GM21576 (cell line): ENCODE results near the gene ETDC.
"Not testable (repeated sequence)": the region's sequence is repeated elsewhere in the genome, so short reads cannot be mapped to it uniquely, and the experiment has no call there.

Experiments
- ATAC-seq: cut with Tn5 transposase; IDR thresholded peaks from one replicate; pipeline ENCODE4 v1.9.1; 2021; ENCODE audit warnings: mild to moderate bottlenecking, moderate library complexity; ENCODE audit not compliant: unreplicated experiment

The ETDC gene

DNA sequence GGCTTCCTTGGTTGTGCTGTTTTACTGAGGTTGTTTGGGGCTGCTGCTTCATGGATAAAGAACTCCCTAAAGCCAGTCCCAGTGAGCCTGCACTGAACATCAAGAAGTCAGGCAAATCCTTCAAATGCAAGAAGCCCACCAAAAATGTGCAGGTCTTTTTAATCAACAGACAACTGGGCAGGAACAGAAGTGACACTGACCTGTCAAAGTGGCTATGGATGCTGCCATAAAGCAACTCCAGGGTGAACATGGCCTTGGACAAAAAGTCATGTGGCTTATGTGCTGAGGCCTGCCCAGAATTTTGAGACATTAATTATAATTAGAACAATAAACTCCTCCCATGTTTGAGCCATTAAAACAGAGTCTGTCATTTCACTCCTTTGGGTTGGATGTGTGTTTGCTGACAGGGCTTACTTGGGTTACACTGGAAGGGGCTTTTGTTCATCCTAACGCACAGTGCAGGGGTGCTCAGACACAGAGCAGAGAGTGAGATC is at the start of gene ETDC:
Gene ETDC, plus strand, starts transcription at position 51 of the 494 bp plus-strand sequence. Its CDS starts 0 bp downstream, at position 51.
- ATAC-seq = no peak

DNA sequence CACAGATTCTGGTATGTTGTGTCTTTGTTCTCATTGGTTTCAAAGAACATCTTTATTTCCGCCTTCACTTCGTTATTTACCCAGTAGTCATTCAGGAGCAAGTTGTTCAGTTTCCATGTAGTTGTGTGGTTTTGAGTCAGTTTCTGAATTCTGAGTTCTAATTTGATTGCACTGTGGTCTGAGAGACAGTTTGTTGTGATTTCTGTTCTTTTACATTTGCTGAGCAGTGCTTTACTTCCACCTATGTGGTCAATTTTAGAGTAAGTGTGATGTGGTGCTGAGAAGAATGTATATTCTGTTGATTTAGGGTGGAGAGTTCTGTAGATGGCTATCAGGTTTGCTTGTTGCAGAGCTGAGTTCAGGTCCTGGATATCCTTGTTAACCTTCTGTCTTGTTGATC is 48.3 kb upstream of the ETDC start:
- not testable (repeated sequence) for ATAC-seq

DNA sequence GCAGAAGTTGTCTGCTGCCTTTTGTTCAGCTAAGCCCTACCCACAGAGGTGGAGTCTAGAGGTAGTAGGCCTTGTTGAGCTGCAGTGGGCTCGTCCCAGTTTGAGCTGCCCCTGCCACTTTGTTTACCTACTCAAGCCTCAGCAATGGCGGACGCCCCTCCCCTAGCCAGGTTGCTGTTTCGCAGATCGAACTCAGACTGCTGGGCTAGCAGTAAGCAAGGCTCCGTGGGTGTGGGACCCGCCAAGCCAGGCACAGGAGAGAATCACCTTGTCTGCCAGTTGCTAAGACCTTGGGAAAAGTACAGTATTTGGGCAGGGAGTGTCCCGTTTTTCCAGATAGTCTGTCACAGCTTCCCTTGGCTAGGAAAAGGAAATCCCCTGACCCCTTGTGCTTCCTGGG is 45.9 kb upstream of the ETDC start:
- ATAC-seq = not testable (repeated sequence)

DNA sequence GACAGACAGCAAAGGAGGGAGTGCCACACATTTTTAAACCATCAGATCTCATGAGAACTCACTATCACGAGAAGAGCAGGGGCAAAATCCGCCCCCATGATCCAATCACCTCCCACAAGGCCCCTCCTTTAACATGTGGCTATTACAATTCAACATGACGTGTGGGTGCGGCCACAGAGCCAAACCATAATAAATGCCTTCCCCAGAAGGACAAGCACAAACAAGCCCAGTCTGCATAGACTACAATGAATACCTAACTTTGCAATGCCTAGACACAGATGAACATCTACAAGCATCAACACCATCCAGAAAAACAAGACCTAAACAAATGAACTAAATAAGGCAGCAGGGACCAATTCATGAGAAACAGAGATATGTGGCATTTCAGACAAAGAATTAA is 45.1 kb upstream of the ETDC start:
- ATAC-seq = no peak

DNA sequence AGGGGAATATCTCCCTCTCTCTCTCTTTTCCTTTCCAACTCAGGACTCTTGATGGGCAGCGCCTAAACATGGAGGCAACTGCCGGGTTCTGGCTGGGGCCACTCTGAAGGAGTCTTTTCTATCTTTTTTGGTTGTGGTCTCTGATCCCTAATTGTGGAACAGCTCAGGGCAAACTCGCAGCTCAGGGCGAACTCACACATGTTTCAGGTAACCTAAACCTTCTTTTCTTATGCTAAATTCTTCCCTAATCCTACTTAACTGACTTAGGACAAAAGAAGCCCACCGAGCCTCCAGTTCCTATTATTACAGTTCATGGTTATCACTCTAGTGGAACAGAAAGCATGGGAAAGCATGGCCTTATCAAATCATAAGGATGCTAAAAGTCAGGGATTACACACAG is 36.1 kb upstream of the ETDC start:
- no peak for ATAC-seq

DNA sequence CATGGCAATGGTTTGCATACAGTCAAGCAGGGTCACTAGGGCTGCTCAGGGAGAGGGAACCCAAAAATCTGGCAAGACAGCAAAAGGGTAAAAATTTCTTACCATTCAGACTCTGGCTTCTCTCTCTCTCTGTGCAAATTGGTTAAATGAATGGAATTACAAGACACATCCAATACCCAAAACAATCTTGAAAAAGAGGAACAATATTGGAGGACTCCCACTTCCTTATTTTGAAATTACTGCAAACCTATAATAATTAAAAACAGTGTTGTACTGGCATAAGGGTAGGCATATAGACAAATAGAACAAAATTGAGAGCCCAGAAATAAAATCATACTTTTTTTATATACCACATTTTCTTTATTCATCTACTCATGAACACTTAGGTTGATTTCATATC is 33.3 kb upstream of the ETDC start:
- no peak for ATAC-seq

DNA sequence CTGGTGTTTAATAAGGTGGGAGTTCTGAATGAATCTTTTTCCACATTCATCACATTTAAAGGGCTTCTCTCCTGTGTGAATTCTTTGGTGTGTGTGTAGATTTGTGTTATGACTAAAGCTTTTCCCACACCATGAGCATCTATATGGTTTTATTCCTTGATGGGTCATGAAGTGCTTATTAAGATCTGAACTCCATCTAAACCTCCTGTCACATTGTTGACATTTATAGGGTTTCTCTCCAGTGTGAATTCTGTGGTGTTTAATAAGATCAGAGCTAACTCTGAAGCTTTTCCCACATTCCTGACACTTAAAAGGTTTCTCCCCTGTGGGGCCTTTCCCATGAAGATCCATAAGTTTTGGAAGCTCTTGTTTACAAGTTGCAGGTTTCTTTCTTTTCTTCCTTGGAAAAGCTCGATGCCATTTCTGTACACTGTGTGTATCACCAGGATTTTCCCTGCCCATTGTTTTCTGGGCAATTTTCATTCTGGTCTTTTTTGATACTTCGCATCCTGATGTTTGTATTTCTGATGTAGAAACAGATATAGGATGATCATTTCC is 21.9 kb upstream of the ETDC start:
- ATAC-seq = no peak

DNA sequence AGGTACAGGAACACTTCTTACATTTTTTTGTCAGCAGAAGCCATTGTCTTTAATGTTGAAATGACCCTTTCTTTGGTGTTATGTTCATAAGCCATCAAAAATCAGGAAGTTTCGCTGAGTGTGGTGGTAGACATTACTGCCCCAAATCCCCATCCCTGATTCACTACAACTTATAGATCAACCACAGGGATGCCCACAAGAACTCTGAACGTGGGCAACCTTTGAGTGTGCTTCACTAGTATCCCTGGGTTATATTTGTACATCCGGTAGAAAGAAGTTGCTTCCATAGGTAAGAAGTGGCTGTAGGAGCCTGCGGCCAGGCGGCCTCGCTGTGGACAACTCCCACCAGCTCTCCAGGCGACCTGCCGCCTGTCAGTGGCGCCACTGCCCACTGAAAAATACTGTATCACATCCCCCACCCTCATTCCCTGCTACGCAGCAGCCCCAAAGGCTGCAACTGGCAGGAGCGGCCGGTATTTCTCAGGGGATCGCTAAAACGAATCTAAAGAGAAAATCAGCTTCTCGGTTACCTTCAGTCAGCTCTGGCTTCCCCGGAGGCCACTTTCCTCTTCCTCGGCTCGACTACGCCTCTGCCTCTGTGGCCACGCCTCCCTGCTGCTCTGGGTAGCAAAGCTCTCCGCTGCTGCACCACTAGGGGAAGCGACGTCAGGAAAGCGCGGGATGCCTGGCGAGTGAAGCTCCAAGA is 13.9 kb upstream of the ETDC start:
- ATAC-seq = peak; percentile 98

DNA sequence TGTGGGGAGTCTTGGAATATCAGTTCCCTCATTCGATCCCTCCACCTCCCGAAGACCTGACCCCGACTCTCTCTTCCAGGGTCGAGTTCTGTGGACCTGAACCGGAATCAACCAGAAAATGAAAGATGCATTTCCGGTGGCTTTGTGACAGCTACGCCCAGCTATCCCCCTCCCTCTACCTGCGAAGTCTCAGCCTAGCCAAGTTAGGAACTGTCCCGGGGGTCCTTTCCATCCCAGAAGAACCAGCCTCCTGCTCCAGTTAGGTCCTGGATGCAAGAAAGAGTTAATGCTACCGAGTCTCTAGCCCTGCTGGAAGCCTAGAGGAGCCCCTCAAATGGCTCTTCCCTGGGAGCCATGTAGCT is 13.4 kb upstream of the ETDC start:
- ATAC-seq = peak; percentile 51

DNA sequence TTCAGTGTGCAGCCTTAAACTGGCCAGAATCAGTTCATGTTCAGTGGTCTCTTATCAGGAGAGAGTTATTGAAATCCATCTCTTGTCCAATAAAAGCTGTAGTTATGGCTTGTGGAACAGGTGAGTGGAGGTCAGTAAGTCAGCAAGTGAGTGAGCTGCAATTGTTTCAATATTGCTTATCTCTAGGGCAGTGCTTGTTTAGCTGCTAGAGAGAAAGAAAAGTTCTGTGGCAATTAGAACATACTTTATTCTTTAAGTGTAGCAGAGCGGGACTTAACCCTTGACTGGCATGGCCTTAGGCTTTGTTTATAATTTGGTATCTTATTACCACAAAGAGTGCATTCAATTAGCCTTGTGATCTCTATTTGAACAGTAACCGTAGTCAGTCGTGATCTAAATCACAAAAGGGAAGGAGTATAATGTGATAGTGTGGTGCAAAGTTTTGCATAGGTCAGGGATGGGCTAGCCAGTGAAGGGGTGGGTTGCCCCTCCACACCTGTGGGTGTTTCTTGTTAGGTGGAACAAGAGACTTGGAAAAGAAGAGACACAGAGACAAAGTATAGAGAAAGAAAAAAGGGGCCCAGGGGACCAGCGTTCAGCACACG is 6.9 kb upstream of the ETDC start:
- ATAC-seq = no peak

DNA sequence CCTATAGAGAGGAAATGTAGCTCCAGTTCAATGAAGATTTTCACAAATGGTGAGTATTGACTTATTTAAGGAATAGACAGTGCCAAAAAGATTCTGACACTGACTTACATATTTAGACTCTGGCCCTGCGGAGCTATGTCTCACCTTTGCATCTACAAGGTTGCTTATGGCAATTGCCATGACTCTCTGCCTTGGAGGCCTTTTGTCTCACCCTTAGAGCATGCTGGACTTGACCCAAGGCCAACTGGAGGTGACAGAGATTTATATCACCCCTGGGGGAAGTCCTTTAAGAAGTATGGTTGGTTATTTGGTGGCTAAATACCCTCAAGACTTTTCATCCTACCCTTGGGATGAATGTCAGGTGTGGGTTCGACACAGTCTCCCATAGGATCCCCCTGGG is 4.5 kb upstream of the ETDC start:
- ATAC-seq = no peak

DNA sequence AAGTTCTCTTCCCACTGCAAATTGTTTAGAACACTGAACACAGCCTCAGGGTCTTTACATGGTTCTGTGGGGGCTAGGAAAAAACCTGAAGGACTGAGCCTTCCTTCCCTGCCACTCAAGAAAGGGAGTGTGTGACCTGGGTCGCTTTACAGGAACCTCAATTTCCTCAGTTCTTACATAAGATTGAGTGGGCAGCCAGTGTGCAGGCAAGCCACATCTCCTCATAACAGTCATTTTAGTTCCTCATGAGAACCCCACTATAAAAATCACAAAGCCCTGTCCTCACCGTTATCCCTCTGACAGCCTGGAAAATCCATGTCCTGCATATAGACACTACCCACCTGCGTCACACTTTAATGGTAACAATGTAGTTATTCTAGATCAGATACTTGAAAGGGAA is 2.1 kb upstream of the ETDC start:
- ATAC-seq = no peak

DNA sequence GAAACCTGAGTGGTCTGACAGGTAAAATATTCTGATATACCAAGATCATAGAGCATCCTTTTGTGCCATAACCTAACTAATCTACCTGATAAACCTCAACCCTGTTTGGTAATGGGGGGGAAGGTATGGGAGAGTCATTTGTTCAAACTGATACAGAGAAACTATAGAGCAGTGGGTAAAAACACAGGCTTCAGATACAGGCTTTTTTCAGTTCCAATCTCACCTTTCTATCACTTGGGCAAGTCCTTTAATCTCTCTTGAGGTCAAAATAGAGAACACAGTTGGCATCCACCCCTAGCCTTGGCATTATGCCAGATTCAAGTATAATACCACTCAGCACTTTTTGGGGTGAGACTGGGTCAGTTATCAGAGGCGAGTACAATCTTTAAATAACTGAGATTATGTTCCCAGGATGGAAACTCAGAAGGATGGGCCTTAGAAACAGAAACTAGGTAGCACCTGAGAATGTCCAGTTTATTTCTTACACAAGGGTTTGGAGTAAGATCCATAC is 880 bp upstream of the ETDC start:
- no peak for ATAC-seq

DNA sequence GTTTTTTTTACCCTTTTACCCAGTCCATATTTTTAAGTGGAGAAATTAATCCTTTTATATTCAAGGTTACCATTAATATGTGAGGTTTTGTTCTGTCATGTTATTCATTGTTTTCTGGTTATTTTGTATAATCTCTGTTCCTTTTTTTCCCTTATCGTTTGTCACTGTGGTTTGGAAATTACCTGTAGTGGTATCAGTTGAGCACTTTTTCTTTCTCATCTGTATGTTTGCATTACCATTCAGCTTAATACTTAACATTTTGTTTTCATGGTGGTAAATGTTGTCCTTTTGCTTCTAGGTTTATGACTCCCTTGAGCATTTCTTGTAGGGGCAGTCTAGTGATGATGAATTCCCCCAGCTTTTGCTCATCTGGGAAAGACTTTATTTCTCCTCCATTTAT is 6.6 kb downstream of the ETDC start:
- ATAC-seq = no peak

DNA sequence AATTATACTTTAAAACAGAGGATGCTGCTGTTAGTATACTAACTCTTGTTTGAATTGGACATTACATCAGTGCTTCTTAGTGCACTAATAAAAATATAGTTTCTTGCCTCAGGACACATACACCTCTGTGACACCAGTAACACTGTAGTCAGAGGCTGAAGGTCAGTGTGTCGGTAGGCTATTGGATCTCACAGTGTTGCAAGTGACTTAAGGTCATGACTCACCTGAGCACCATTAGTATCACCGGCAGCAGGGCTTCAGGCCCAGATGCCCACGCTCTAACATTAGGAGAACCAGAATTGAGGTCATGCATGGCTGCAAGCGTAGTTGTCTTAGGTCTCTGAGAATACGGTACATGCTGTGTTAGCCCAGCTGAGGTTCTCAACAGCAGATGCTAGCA is 15.2 kb downstream of the ETDC start:
- ATAC-seq = no peak

DNA sequence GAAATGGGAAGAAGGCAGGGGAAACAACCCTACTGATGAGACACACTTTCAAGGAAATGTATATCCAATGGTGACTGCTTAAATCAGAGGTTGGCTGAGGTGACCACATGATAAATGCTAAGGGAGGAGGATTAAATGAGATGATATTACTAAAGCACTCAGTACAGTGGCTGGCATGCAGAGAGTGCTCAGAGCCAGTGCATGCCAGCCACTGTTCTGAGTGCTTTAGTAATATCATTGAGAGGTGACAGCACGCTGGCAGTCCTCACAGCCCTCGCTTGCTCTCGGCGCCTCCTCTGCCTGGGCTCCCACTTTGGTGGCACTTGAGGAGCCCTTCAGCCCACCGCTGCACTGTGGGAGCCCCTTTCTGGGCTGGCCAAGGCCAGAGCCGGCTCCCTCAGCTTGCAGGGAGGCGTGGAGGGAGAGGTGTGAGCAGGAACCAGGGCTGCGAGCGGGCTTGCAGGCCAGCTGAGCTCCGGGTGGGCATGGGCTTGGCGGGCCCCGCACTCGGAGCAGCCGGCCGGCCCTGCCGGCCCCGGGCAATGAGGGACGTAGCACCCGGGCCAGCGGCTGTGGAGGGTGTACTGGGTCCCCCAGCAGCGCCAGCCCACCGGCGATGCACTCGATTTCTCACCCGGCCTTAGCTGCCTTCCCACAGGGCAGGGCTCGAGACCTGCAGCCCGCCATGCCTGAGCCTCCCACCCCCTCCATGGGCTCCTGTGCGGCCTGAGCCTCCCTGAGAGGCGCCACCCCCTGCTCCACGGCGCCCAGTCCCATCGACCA is 15.9 kb downstream of the ETDC start:
- ATAC-seq = not testable (repeated sequence)

DNA sequence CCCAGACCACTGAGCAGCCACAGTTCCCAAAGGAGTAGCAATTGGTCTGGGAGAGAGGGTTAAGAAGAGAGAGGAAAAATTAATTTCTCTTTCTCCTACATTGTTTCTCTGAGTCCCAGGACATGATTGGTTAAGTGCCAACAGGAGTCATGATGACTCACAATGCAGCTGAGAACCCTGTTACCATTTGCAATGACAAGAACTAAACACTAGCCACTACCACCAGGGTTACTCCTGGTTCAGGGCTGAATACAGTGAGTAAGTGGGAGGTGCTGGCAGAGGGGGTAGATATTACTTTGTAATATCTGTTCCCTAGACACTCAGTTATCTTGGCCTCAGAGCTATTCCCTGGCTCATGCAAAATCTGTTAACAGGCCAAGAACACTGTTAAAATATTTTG is 18.0 kb downstream of the ETDC start:
- ATAC-seq = no peak

DNA sequence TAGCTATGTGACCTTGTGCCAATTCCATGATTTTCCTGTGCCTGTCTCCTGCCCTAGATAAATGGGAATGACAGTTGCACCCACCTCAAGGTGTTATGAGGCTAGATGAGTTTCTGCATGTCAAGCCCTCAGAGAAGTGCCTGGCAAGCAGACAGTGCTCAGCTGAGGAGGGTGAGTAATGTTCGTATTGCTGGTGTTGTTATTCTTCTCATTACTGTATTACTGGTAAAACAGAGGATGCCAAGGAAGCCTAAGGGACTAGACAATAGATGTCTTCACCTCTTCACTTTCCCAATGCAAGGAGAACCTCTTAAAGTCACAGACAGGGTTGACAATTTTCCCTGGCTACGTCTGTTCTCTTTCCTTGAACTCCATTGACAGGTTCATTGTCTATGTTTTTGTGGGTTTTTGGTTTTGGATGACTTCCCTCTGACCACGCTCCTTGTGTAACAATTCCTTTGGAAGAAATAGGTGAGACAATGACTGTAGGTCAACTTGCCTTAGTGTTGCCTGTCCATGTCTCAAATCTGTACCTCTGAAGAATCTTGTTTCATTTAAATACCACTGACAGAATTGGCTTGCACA is 19.2 kb downstream of the ETDC start:
- no peak for ATAC-seq

DNA sequence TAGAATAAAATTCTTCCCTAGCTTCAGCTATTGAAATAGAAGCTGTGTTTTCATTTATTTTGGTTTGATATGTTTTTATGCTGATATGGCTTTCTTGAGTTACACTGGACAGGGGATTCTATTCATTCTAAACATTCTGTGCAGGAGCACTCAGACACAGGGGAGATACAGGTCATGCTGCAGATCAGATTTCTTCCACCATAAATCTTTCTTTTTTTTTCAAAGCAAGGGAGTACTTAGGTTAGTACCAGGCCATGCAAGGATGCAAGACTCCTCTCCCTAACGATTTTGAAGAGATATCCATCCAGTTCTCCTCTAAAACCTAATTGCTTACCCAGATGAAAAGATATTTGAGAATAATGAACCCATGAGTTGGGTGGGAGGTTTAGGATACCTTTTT is 21.4 kb downstream of the ETDC start:
- no peak for ATAC-seq

DNA sequence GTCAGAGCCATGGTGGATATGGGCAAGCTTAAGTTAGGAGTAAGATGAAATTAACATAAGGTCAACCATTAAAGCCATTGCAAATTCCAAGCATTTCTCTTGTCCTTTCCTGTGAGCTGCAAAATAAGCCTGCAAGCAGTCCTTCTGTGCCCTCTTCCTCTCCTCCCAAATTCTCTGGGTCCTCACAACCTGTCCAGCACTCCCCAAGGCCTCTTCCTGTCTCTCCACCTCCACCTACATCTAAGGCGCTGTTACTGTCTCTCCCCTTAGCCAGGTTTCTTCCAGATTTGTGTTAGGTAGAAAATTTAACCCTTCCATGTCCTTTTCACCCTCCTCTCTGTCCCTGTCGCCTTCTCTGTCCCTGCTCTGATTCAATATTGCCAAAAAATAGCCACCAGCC is 22.2 kb downstream of the ETDC start:
- no peak for ATAC-seq

DNA sequence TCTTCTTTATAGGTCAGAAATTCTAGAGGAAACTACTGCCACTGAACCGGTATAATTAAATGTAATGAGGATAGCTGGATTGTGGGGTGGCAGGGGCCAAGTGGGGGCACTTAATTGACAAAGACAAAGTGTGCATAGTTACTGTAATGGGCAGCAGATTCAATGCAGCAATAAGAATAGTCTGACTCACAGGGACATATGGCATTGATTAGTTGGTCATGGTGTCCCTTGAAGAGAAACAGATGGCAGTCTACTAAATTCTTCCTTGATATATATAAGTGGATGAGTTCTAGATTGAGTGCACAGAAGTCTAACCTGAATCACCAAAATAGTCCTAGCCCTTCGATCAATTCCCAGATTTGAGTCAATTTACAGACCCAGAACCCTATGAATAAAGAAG is 31.6 kb downstream of the ETDC start:
- ATAC-seq = no peak
